HG02938 (cell line): ENCODE measurements around the gene CD37.

Experiments used
- ATAC-seq: cut with Tn5 transposase; IDR thresholded peaks from one replicate; pipeline ENCODE4 v1.9.1; 2021; ENCODE audit warnings: mild to moderate bottlenecking, moderate library complexity; ENCODE audit not compliant: unreplicated experiment

CD37 gene

GRCh38 chr19:49344505-49345423 is 9.6 kb downstream of the CD37 start:
- no peak for ATAC-seq

DNA sequence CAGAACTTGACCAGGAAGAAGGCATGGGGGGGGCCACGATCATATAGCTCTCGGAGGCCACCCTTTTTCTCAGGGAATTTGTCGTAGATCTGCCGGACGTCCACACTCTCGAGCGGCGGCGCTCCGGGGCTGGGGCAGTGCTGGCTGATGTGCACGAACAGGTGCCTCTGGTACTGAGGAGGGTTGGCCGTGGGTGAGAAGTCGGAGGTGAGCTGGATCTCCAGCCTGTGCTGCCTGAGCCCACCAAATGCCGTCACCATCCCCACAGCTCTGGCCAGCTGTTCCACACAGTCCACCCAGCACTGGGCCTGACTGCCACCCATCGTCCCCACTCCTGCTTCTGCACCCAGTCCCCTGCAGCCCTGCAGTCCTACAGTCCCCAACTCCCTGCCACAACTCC is 12.0 kb downstream of the CD37 start:
- ATAC-seq = no peak

DNA sequence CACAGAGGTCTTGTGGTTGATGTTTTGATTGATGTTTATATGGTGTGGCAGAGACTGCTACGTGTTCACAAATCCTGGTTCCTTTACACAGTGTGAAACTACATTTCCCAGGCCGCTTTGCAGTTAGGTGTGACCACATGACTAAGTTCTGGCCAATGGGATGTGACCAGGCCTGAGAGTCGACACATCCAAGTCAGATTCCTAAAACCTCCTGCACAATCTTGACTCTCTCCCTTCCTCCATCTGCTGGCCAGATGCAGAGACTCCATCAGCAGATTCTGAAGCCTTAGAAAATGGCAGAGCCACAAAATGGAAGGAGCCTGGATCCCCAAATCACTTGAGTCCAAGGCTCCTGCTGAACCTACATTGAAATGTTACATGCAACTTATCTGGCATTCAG is 12.6 kb downstream of the CD37 start:
- no peak for ATAC-seq

DNA sequence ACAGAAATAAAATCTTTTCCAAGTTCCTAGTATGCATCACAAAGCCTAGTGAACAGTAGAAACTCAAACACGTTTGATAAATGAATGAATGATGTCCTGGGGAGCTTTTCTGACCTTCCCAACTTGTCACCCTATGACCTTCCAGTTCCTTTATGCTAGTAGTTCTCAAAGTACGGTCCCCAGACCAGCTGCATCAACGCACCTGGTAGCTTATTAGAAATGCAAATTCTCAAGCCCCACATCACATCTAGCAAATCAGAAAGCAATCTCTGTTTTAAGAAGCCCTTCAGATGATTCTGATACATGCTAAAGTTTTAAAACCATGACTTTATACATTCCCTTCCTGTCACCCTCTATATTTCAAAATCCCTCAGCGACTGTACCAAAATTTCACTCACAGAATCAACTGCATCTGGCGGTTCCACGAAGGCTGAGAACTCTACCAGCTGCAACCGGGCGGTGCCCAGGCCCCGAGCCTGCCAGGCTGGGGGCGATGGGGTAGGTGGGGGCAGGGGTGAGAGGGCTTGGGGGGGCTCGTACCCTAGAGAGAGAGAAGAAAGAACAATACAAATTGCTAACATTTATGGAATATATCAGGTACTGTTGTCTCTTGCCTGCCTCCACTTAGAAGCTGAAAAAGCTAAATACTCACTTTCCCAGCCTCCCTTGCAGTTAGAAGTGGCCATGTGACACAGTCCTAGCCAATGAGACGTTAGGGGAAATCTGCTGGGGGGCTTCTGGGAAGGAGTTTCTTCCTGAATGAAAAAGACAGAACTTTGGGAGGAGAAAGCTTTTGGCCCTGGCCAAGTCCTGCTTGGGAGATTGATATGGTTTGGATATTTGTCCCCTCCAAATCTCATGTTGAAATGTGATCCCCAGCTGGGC is 13.3 kb downstream of the CD37 start:
- no peak for ATAC-seq

DNA sequence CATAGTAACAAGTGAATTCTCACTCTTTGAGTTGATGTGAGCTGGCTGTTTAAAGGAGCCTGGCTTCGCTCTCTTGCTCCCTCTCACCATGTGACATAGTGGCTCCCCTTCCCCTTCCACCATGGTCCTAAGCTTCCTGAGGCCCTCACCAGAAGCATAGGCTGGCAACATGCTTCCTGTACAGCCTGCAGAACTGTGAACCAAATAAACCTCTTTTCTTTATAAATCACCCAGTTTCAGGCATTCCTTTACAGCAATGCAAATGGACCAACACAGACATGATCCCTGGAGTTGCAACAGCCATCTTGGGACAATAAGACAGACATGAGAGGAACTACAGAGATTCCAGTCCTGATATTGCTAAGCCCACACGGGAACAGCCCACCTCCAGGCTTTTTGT is 14.4 kb downstream of the CD37 start:
- no peak for ATAC-seq

DNA sequence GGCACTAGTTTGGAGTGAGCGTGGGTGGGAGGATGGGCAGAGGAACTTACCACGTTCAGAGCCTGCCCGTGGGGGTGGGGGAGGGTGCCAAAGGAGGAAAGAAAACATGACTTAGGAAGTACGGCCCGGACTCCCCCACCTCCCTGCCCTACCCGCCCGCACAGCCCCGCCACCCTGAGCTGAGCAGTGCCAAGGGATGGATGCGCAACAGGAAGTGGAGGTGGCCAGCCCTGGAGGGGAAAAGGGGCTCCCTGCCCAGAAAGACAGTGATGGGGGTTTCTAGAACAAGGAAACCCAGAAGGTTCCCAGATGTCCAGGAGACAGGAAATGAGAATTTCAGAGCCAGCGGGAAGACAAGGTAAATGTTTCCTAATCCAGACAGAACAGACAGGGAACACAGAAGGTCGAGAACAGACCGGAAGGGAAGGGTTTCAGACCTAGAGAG is 20.7 kb downstream of the CD37 start:
- no peak for ATAC-seq

DNA sequence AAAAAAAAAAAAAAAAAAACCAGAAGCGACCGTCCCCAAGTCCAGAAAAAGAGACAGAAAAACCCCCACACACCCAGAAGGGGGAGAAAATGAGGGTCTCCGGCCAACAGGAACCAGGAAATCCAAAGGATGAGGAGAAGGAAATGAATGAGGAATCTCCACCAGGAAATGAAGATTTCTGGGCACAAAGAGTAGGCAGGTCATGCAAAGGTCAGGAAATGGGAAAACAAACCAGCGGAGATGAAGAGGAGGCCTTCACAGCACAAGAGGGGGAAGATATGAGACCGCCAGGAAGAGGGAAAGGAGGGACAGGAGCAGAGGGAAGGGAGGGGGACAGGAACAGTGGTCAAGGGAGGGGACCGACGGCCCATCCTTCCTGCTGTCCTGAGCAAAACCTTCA is 21.2 kb downstream of the CD37 start:
- ATAC-seq = no peak

- ATAC-seq = no peak
Measured at GRCh38 chr19:49357186-49357585, 22.0 kb downstream of the CD37 start.

DNA sequence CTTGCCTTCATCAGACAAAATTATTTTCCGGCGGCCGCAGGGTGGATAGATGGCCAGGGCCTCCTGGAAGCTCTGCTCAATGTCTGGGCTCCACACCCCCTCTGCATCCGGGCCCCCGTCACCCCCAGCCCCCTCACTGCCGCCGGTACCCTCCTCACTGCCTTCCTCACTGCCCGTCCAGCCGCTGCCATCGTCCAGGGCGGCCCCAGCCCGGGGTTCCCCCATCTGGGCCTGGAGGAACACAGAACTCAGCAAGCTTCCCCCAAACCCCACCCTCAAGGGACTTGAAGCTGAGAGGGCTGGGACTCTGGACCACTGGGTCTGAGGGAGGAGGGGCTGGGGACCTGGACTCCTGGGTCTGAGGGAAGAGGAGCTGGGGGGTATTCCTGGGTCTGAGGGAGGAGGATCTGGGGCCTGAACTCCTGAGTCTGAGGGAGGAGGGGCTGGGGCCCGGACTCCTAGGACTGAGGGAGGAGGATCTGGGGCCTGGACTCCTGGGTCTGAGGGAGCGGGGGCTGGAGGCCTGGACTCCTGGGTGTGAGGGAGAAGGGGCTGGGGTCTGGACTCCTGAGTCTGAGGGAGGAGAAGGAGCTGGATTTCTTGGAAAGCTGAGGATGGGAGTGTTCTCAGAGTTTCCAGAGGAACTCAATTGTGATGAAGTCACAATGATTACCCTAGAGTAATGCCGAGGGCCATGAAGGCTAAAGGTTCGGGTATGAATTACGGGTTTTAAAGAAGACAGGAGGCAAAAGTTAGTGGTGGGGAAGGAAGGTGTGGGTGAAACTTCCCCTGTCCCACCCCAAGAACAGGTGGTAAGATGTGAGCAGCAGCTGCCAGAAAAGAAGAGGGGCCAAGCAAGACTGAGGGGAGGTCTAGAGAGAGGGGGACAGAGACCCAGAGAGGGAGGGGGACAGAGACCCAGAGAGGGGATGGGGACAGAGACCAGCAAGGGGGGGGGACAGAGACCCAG is 24.9 kb downstream of the CD37 start:
- ATAC-seq = no peak

DNA sequence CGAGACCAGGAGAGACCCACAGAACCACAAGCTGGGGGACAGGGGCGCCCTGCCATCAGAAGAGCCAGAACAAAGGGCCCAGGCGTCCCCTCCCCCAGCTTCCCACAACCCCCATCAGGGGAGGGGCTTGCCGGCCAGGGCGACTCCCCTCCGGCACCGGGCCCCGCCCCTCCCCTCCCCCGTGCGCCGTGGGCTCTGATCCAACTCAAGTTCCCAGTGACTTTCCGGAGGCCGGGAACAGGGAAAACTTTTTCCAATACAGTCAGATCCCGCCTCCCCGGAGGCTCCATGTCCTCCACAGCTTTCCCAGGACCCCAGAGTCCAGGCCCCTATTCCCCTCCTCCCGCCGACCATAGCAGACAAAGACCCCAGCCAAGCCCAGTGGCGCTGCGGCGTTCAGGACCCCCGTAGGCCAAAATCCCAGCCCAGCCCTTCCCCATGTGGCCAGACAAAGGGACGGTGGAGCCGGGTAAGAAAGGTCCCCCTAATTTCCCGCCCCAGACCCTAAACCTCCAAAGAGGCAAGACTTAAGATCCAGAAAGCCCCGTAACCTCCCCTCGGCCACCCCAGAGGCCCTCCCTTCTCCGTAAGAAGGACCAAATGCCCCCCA is 26.3 kb downstream of the CD37 start:
- no peak for ATAC-seq

DNA sequence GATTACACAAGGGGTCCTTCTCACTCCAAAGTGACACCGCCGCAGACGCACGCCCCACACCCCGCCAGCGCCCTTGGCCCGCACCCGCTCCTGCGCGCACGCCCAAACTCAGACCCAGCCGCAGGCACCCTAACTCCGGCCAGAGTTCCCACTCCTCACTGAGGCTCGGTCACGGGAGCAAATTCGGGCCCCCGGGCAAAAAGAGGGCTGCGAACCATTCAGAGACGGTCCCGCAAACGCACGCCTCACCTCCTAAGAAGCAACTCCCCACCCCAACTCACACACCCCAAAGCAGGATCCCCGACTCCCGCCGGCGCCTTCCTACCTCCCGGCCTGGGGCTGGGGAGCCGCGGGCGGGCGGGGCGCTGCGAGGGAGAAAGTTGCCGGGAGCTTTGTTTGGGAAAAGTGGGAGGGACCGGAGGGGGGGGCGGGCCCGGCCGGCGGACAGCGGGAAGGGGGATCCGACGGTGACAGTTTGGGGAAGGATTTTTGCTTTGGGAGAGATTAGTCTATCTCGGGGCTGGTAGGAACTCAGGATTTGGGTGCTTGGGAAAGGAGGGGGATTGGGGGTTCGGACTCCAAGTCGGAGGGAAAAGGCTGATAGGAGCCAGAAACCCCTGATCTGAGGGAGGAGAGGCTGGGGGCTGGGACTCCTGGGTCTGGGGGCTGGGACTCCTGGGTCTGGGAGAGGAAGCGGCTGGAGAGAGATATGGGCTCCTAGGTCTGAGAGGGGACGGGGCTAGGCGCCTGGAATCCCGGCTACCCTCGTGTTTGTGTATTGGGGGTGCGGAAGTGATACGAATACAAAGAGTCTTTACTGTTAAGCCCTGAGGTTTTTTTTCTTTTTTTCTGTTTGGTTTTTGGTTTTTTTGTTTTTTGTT is 27.1 kb downstream of the CD37 start, which contains the start of gene TEAD2:
Gene TEAD2 (minus strand): TSS at position 369 of the 881 bp plus-strand sequence. CDS start 2,341 bp downstream, outside the sequence.
- ATAC-seq = no peak

- ATAC-seq = no peak
Measured at GRCh38 chr19:49362929-49363267, 27.7 kb downstream of the CD37 start.

GRCh38 chr19:49363268-49364082 is 28.3 kb downstream of the CD37 start, which contains the start of gene DKKL1:
Gene DKKL1, plus strand, starts transcription at chr19:49363877. Its CDS starts 122 bp downstream, at chr19:49363999.
- no peak for ATAC-seq

DNA sequence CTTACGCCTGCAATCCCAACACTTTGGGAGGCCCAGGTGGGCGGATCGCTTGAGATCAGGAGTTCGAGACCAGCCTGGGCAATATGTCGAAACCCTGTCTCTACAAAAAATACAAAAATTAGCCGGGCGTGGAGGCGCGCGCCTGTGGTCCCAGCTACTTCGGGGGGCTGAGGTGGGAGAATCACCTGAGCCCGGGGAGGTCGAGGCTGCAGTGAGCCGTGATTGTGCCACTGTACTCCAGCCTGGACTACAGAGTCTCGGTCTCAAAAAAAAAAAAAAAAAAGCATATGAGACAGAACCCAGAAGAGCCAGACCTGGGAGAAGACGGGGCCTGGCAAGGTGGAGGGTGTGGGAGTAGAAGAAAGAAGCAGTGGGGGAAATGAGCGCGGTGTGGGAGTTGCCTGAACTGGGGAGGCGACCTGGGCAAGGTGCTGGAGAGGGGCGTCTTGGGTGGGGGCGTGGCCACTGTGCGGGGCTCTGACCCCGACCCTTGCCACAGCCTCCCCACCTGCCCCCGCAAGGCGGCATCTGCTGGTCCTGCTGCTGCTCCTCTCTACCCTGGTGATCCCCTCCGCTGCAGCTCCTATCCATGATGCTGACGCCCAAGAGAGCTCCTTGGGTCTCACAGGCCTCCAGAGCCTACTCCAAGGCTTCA is 29.0 kb downstream of the CD37 start:
- ATAC-seq = no peak

DNA sequence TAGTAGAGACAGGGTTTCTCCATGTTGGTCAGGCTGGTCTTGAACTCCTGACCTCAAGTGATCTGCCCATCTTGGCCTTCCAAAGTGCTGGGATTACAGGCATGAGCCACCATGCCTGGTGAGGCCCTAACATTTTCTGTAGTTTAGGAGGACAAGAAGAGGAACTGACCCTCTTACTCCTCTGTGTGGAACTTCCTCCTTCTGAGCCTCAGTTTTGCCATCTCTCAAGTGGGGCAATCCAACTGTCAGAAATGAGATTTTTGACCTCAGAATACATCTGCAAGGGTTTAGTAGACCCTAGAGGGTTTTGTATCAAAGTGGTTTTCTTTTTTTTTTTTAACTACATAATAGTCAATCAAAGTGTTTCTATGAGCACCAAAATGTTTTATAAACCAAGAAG is 30.9 kb downstream of the CD37 start:
- ATAC-seq = no peak

GRCh38 chr19:49368711-49369358 is 33.6 kb downstream of the CD37 start:
- no peak for ATAC-seq

DNA sequence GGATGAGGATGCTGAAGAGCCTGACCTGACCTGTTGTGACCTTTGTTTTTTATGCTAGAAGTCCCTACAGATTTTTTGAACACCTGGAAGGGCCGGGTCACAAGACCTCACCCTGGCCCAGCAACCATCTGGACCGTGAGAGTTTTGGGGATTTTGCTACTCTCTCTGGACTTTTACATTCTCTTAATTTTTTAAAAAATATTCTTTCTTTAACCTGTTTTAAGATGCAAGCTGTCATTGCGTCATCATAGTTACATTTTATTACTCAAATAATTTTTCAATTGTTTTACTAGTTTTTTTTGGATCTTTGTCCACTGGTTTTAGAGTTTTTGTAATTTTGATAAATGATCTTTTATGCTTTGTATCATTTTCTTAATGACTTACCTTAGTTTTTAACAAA is 36.0 kb downstream of the CD37 start:
- no peak for ATAC-seq
